Fibroblast of lung (primary cell): Measurements from ENCODE around the gene IL17REL.

Source experiments
- EZH2 ChIP-seq: IDR thresholded peaks from 2 replicates; pipeline ENCODE4 v1.5.1; 2012; ENCODE audit warnings: low read length, control low read depth, mild to moderate bottlenecking; ENCODE audit errors: missing control alignments
- TF ChIP-seq, protein P1 (sequence below), 2 donors: IDR thresholded peaks in 1 of 2; conservative IDR thresholded peaks in 1 of 2; 1 replicate in 1 of 2; 2 replicates in 1 of 2; pipeline ENCODE4 v1.5.1; 2011 to 2012; ENCODE audit warnings: low read length in 2 of 2, control low read depth in 1 of 2, inconsistent platforms in 1 of 2, low read depth in 1 of 2, mild to moderate bottlenecking in 1 of 2

DNA sequence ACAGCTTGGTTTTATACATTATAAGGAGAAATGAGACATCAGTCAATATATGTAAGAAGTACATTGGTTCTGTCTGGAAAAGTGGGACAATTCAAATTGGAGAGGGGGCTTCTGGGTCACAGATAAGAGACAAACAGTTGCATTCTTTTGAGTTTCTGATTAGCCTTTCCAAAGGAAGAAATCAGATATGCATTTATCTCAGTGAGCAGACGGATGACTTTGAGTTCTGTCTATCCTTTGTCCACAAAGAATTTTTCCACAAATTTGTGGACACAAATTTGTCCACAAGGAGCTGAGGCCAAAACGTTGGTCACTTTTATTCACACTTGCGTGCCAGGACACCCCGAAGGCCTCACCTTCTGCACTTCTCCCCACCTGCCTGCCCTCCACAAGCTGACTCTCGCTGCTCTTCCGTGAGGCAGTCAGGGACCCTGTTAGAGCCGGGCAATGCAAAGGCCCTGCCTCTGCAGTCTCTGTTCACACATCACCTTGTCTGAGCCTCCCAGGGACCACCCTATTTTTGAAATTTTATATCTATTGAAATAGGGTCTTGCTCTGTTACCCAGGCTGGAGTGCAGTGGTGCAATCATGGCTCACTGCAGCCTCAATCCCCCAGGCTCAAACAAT is 20.5 kb downstream of the IL17REL start:
- TF ChIP-seq, protein P1, sequence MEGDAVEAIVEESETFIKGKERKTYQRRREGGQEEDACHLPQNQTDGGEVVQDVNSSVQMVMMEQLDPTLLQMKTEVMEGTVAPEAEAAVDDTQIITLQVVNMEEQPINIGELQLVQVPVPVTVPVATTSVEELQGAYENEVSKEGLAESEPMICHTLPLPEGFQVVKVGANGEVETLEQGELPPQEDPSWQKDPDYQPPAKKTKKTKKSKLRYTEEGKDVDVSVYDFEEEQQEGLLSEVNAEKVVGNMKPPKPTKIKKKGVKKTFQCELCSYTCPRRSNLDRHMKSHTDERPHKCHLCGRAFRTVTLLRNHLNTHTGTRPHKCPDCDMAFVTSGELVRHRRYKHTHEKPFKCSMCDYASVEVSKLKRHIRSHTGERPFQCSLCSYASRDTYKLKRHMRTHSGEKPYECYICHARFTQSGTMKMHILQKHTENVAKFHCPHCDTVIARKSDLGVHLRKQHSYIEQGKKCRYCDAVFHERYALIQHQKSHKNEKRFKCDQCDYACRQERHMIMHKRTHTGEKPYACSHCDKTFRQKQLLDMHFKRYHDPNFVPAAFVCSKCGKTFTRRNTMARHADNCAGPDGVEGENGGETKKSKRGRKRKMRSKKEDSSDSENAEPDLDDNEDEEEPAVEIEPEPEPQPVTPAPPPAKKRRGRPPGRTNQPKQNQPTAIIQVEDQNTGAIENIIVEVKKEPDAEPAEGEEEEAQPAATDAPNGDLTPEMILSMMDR (conservative IDR thresholded peaks at IDR 0.05 in 1 of 2, IDR thresholded peaks at IDR 0.05 in 1 of 2; ENCODE audit: low read depth in 1 of 2, low read length in 2 of 2): no peak
- no peak for TF ChIP-seq EZH2
